Osteocyte (in vitro differentiated cells): ENCODE measurements around the gene NELFB. TPM values are rescaled to one million over a fixed set of nuclear protein-coding genes. Genes with fewer than 3 reads are reported as not detected.

Experiments
- DNase-seq: peaks from one replicate; pipeline ENCODE4 v3.0.0; 2021; ENCODE audit warnings: mixed read lengths; ENCODE audit not compliant: unreplicated experiment; ENCODE audit errors: extremely low spot score
- H3K27ac Mint-ChIP-seq: one replicate; pipeline ENCODE4 v1.8.0; 2021; ENCODE audit warnings: mild to moderate bottlenecking, mixed read lengths; ENCODE audit not compliant: unreplicated experiment
- H3K27me3 Mint-ChIP-seq: one replicate; pipeline ENCODE4 v1.8.0; 2021; ENCODE audit warnings: mixed read lengths; ENCODE audit not compliant: unreplicated experiment
- H3K36me3 Mint-ChIP-seq: one replicate; pipeline ENCODE4 v1.8.0; 2021; ENCODE audit warnings: mixed read lengths; ENCODE audit not compliant: unreplicated experiment
- H3K4me1 Mint-ChIP-seq: one replicate; pipeline ENCODE4 v1.8.0; 2021; ENCODE audit warnings: mixed read lengths; ENCODE audit not compliant: unreplicated experiment
- H3K4me3 Mint-ChIP-seq: one replicate; pipeline ENCODE4 v1.8.0; 2021; ENCODE audit warnings: mild to moderate bottlenecking, moderate library complexity, mixed read lengths; ENCODE audit not compliant: unreplicated experiment
- H3K9me3 Mint-ChIP-seq: one replicate; pipeline ENCODE4 v1.8.0; 2021; ENCODE audit warnings: mixed read lengths; ENCODE audit not compliant: unreplicated experiment
- CTCF ChIP-seq: fragments of 200-600 bp; sonication (generic); IDR thresholded peaks from 2 replicates; pipeline ENCODE4 v1.5.0; 2021; ENCODE audit warnings: antibody characterized with exemption, mild to moderate bottlenecking, moderate library complexity
- total RNA-seq: library from RNA; stranded (reverse); gene quantifications from 2 replicates; pipeline ENCODE4 v1.2.1, GENCODE V29; 2021

NELFB gene
- total RNA-seq, 1 donor from 2014 or later, result 54.1 TPM

GRCh38 chr9:137311986-137312851 lies 57.1 kb downstream of the NELFB start:
- Mint-ChIP-seq H3K27me3 (no peaks in the 10 kb centered on the region), H3K4me1 (peaks cover 3% of the 10 kb centered on the region), H3K27ac (no peak overlapping the region), H3K9me3 (no peaks in the 10 kb centered on the region), H3K4me3 (no peak overlapping the region), H3K36me3 (no peaks in the 10 kb centered on the region)
- TF ChIP-seq CTCF, result no peak
- no peak for DNase-seq

GRCh38 chr9:137312852-137313325 lies 57.8 kb downstream of the NELFB start:
- Mint-ChIP-seq H3K27me3 (no peaks in the 10 kb centered on the region), H3K4me3 (no peak overlapping the region), H3K4me1 (peaks cover 3% of the 10 kb centered on the region), H3K27ac (no peak overlapping the region), H3K9me3 (no peaks in the 10 kb centered on the region), H3K36me3 (no peaks in the 10 kb centered on the region)
- TF ChIP-seq CTCF, result no peak
- no peak for DNase-seq

- H3K27me3 Mint-ChIP-seq, result no peaks in the 10 kb centered on the region
These were observed 58.3 kb downstream of the NELFB start for GRCh38 chr9:137313326-137313936.

GRCh38 chr9:137313956-137314560 lies 58.9 kb downstream of the NELFB start:
- Mint-ChIP-seq H3K27me3 (no peaks in the 10 kb centered on the region), H3K4me3 (no peak overlapping the region), H3K9me3 (no peaks in the 10 kb centered on the region), H3K36me3 (no peaks in the 10 kb centered on the region), H3K4me1 (peaks cover 8% of the 10 kb centered on the region), H3K27ac (no peak overlapping the region)
- DNase-seq, result no peak
- no peak for TF ChIP-seq CTCF

More at GRCh38 chr9:137313326-137313936, 58.3 kb downstream of the NELFB start:
- no peak overlapping the region for H3K4me3 Mint-ChIP-seq
- peaks cover 3% of the 10 kb centered on the region for H3K4me1 Mint-ChIP-seq
- TF ChIP-seq CTCF, result no peak
- no peaks in the 10 kb centered on the region for H3K36me3 Mint-ChIP-seq
- H3K9me3 Mint-ChIP-seq, result no peaks in the 10 kb centered on the region
- DNase-seq, result no peak
- H3K27ac Mint-ChIP-seq, result no peak overlapping the region
